Measurements from ENCODE around the gene HOGA1. TPM values are rescaled to one million over a fixed set of nuclear protein-coding genes. Genes with fewer than 3 reads are reported as not detected.
"Not testable (repeated sequence)": the region's sequence is repeated elsewhere in the genome, so short reads cannot be mapped to it uniquely, and the experiment has no call there.

The HOGA1 gene
- total RNA-seq, 1 donor from 2014 or later, result 2.6 TPM

GRCh38 chr10:97574374-97575126, 9.6 kb upstream of the HOGA1 start:
- intact Hi-C loops (cut with DNase I), result loop anchor here (1.0 kb wide), 3 partner anchors 19 to 66 kb away; partner anchors contain the start of gene PI4K2A
- H3K27ac ChIP-seq, result peak overlapping the region; percentile 63 to 76
- no peaks in the 10 kb centered on the region for H3K27me3 ChIP-seq
- no peak for TF ChIP-seq CTCF (IDR thresholded peaks at IDR 0.05)
- H3K4me3 ChIP-seq, result no peak overlapping the region
- DNase-seq (ENCODE audit: low spot score in 2 of 2), result peak; percentile 57 to 91
- H3K9me3 ChIP-seq, result no peaks in the 10 kb centered on the region
- peaks cover 10 to 14% of the 10 kb centered on the region in 2 donors for H3K4me1 ChIP-seq
- H3K36me3 ChIP-seq, result peaks cover 13 to 16% of the 10 kb centered on the region in 2 donors

- H3K9me3 ChIP-seq, result no peaks in the 10 kb centered on the region
- H3K4me3 ChIP-seq, result no peak overlapping the region
- intact Hi-C loops (cut with DNase I), result loop anchor here (1.0 kb wide), 1 partner anchor 18 kb away; no protein-coding TSS in a partner anchor
- H3K4me1 ChIP-seq, result peaks cover 10 to 14% of the 10 kb centered on the region in 2 donors
- H3K27ac ChIP-seq, result peak overlapping the region; percentile 63 to 76
- DNase-seq (ENCODE audit: low spot score in 2 of 2), result no peak
- no peaks in the 10 kb centered on the region for H3K27me3 ChIP-seq
- no peak for TF ChIP-seq CTCF (IDR thresholded peaks at IDR 0.05)
- H3K36me3 ChIP-seq, result peaks cover 9 to 10% of the 10 kb centered on the region in 2 donors
Measured at GRCh38 chr10:97575127-97575668, 9.0 kb upstream of the HOGA1 start.

- DNase-seq (ENCODE audit: low spot score in 2 of 2); intact Hi-C loops (cut with DNase I); H3K4me3 ChIP-seq; H3K9me3 ChIP-seq; H3K36me3 ChIP-seq; H3K27me3 ChIP-seq: not testable (repeated sequence)
- H3K4me1 ChIP-seq, result peaks cover 10 to 14% of the 10 kb centered on the region in 2 donors
- peak overlapping the region in 1 of 2 donors; percentile 76 for H3K27ac ChIP-seq
Measured at GRCh38 chr10:97576487-97576886, 7.7 kb upstream of the HOGA1 start.

GRCh38 chr10:97577701-97578100, 6.5 kb upstream of the HOGA1 start:
- DNase-seq (ENCODE audit: low spot score in 2 of 2), result no peak
- TF ChIP-seq CTCF (IDR thresholded peaks at IDR 0.05), result no peak
- Histone ChIP-seq H3K4me3 (no peak overlapping the region), H3K9me3 (no peaks in the 10 kb centered on the region), H3K27me3 (no peaks in the 10 kb centered on the region), H3K36me3 (no peaks in the 10 kb centered on the region), H3K4me1 (peaks cover 3 to 8% of the 10 kb centered on the region in 2 donors), H3K27ac (no peak overlapping the region)
- intact Hi-C loops (cut with DNase I), result no loop called here

GRCh38 chr10:97578171-97578844, 5.9 kb upstream of the HOGA1 start:
- Histone ChIP-seq H3K4me3 (no peak overlapping the region), H3K4me1 (peaks cover 0 to 7% of the 10 kb centered on the region in 2 donors), H3K27ac (no peak overlapping the region), H3K9me3 (no peaks in the 10 kb centered on the region), H3K36me3 (no peaks in the 10 kb centered on the region), H3K27me3 (no peaks in the 10 kb centered on the region)
- TF ChIP-seq CTCF (IDR thresholded peaks at IDR 0.05), result no peak
- intact Hi-C loops (cut with DNase I), result no loop called here
- no peak for DNase-seq (ENCODE audit: low spot score in 2 of 2)
